GM18511 (cell line): ENCODE results near the gene MTCH2.

Experiments used
- ATAC-seq: cut with Tn5 transposase; IDR thresholded peaks from one replicate; pipeline ENCODE4 v1.9.1; 2021; ENCODE audit warnings: mild to moderate bottlenecking, moderate library complexity; ENCODE audit not compliant: unreplicated experiment

Gene MTCH2

GRCh38 chr11:47591764-47592163 is 50.6 kb downstream of the MTCH2 start:
- no peak for ATAC-seq

- no peak for ATAC-seq
Measured at GRCh38 chr11:47589977-47590861, 52.1 kb downstream of the MTCH2 start.

GRCh38 chr11:47589584-47589976 is 52.8 kb downstream of the MTCH2 start:
- no peak for ATAC-seq

GRCh38 chr11:47589118-47589517 is 53.2 kb downstream of the MTCH2 start:
- no peak for ATAC-seq

- no peak for ATAC-seq
Measured at GRCh38 chr11:47587723-47588326, 54.5 kb downstream of the MTCH2 start.

GRCh38 chr11:47587039-47587716 is 55.2 kb downstream of the MTCH2 start:
- ATAC-seq, result no peak

- no peak for ATAC-seq
Measured at GRCh38 chr11:47586098-47586855, 56.1 kb downstream of the MTCH2 start, which contains the start of gene FAM180B. Gene FAM180B (plus strand): TSS chr11:47586678. CDS start chr11:47586769, 91 bp downstream.

GRCh38 chr11:47583844-47584243 is 58.5 kb downstream of the MTCH2 start:
- ATAC-seq, result no peak

- peak; percentile 96 for ATAC-seq
Measured at GRCh38 chr11:47578524-47579494, 63.5 kb downstream of the MTCH2 start, which contains the start of the genes KBTBD4 and NDUFS3. Gene KBTBD4 (minus strand): TSS chr11:47578970. CDS start chr11:47578951, 19 bp downstream. Gene NDUFS3 (plus strand): TSS chr11:47579074. CDS start chr11:47579092, 18 bp downstream.

GRCh38 chr11:47577460-47578041 is 64.8 kb downstream of the MTCH2 start:
- no peak for ATAC-seq

- ATAC-seq, result no peak
Measured at GRCh38 chr11:47573321-47573720, 69.0 kb downstream of the MTCH2 start.

- no peak for ATAC-seq
Measured at GRCh38 chr11:47572715-47573255, 69.6 kb downstream of the MTCH2 start.

GRCh38 chr11:47571895-47572294 is 70.5 kb downstream of the MTCH2 start:
- ATAC-seq, result no peak

- no peak for ATAC-seq
Measured at GRCh38 chr11:47571357-47571729, 71.0 kb downstream of the MTCH2 start.

GRCh38 chr11:47570651-47571356 is 71.6 kb downstream of the MTCH2 start:
- ATAC-seq, result no peak

- no peak for ATAC-seq
Measured at GRCh38 chr11:47569646-47570045, 72.7 kb downstream of the MTCH2 start.
